Measurements from ENCODE around the gene FGD6. TPM values are rescaled to one million over a fixed set of nuclear protein-coding genes. Genes with fewer than 3 reads are reported as not detected.
"Not testable (repeated sequence)": the region's sequence is repeated elsewhere in the genome, so short reads cannot be mapped to it uniquely, and the experiment has no call there.

Gene FGD6
- total RNA-seq, 5 donors from 2014 or later (not counting 1 experiment from before 2014, with no cell fraction given): 0.55 to 1.9 (median 0.70) TPM

DNA sequence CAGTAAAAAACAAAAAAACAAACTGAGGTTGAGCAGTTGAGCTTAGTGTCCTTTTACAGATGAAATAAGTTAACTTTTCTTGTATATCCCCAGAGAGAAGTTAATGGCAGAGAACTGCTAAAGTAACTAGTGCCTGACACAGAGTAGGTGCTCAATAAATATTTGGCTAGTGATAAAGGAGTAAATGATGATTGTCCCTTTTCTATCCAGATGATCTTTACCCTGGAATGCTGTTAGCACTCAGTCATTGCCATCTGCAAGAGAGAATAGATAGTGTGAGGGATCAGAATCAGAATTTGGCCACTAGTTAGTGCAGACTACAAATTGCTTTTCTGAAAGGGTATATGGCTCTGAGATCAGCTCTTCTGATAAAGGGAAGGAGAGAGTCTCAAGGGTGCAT is 21.9 kb upstream of the FGD6 start:
- ChIA-PET CTCF (interaction anchor here in 1 of 2 donors (0.6 kb wide), 1 partner anchor 9 kb away, joined by 4 read pairs; no protein-coding TSS in a partner anchor), POLR2A (no interaction called here)
- Histone ChIP-seq H3K4me3 (ENCODE audit: control insufficient read depth in 1 of 2, extremely low read depth in 1 of 2, low read length in 1 of 2) (no peak overlapping the region), H3K36me3 (ENCODE audit: control insufficient read depth in 2 of 2, extremely low read depth in 1 of 2, insufficient read depth in 1 of 2, low read length in 1 of 2) (peaks cover 6 to 10% of the 10 kb centered on the region in 2 donors), H3K27me3 (replicated peaks in 1 of 2; ENCODE audit: control insufficient read depth in 2 of 2, extremely low read depth in 1 of 2, insufficient read depth in 2 of 2, low read length in 1 of 2) (no peaks in the 10 kb centered on the region), H3K27ac (ENCODE audit: low read length) (no peak overlapping the region), H3K9me3 (no peaks in the 10 kb centered on the region), H3K4me1 (ENCODE audit: control insufficient read depth in 1 of 2, extremely low read depth in 1 of 2, insufficient read depth in 2 of 2, low read length in 2 of 2) (no peaks in the 10 kb centered on the region)
- no peak for DNase-seq
- no peaks in the 10 kb centered on the region for H3K9me3 Mint-ChIP-seq
- no peaks in the 10 kb centered on the region for H3K27me3 Mint-ChIP-seq
- H3K4me1 Mint-ChIP-seq: peaks cover 24 to 30% (median 28%) of the 10 kb centered on the region in 3 donors
- ATAC-seq (replicated peaks in 1 of 4): no peak
- no peak overlapping the region for H3K4me3 Mint-ChIP-seq
- H3K36me3 Mint-ChIP-seq: peaks cover 19% of the 10 kb centered on the region
- no peak overlapping the region for H3K27ac Mint-ChIP-seq

DNA sequence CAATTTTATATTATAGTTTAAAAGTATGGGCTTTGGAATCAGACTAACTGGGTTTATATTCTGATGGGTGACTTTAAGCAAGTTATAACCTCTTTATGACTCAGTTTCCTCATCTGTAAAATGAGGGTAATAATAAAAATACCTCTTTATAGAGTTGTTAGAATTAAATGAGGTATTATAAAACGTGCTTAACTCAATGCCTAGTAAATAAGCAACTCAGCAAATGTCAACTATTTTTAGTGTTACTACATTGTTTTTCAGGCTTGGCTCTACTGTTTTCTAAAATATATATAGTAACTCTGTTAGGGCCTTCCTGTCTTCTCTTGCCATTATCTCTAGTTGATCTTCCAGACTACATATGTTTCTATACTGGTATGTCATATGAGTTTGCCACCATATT is 20.9 kb upstream of the FGD6 start:
- no peaks in the 10 kb centered on the region for H3K27me3 ChIP-seq (replicated peaks in 1 of 2; ENCODE audit: control insufficient read depth in 2 of 2, extremely low read depth in 1 of 2, insufficient read depth in 2 of 2, low read length in 1 of 2)
- Mint-ChIP-seq H3K27ac (no peak overlapping the region), H3K4me1 (peaks cover 24 to 30% (median 28%) of the 10 kb centered on the region in 3 donors), H3K9me3 (no peaks in the 10 kb centered on the region), H3K4me3 (no peak overlapping the region), H3K27me3 (no peaks in the 10 kb centered on the region), H3K36me3 (peaks cover 13% of the 10 kb centered on the region)
- H3K27ac ChIP-seq (ENCODE audit: low read length): no peak overlapping the region
- POLR2A ChIA-PET: no interaction called here
- no peaks in the 10 kb centered on the region for H3K9me3 ChIP-seq
- CTCF ChIA-PET: interaction anchor here in 1 of 2 donors (0.6 kb wide), 1 partner anchor 1872 kb away, joined by 3 read pairs; no protein-coding TSS in a partner anchor
- DNase-seq (no peak), ATAC-seq (replicated peaks in 1 of 4) (no peak)
- H3K36me3 ChIP-seq (ENCODE audit: control insufficient read depth in 2 of 2, extremely low read depth in 1 of 2, insufficient read depth in 1 of 2, low read length in 1 of 2): peaks cover 0 to 3% of the 10 kb centered on the region in 2 donors
- H3K4me1 ChIP-seq (ENCODE audit: control insufficient read depth in 1 of 2, extremely low read depth in 1 of 2, insufficient read depth in 2 of 2, low read length in 2 of 2): no peaks in the 10 kb centered on the region
- H3K4me3 ChIP-seq (ENCODE audit: control insufficient read depth in 1 of 2, extremely low read depth in 1 of 2, low read length in 1 of 2): no peak overlapping the region
- WGBS (ENCODE audit: insufficient coverage): no CpG with 5 or more reads among the region's 1 CpG

DNA sequence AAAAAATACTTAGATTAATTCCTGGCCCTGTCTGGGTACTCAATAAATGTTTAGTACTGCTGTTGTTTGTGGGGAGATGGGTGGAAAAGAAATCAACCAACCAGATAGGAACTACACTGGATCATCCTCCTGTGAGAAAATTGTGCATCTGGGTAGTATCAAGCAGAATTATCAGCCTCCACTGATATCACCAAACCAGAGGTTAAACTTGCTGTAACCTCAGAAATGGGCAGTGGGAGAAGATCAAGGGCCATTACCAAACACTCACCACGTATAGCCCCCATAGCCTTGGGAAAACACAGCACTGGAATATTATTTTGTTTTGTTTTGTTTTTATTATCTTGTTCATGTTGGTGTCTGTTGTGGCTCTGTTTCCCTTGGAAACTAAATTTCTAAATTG is 20.0 kb upstream of the FGD6 start:
- no peak for ATAC-seq (replicated peaks in 1 of 4)
- Histone ChIP-seq H3K36me3 (ENCODE audit: control insufficient read depth in 2 of 2, extremely low read depth in 1 of 2, insufficient read depth in 1 of 2, low read length in 1 of 2) (peaks cover 0 to 1% of the 10 kb centered on the region in 2 donors), H3K9me3 (no peaks in the 10 kb centered on the region), H3K27me3 (replicated peaks in 1 of 2; ENCODE audit: control insufficient read depth in 2 of 2, extremely low read depth in 1 of 2, insufficient read depth in 2 of 2, low read length in 1 of 2) (no peaks in the 10 kb centered on the region), H3K4me1 (ENCODE audit: control insufficient read depth in 1 of 2, extremely low read depth in 1 of 2, insufficient read depth in 2 of 2, low read length in 2 of 2) (no peaks in the 10 kb centered on the region), H3K27ac (ENCODE audit: low read length) (no peak overlapping the region), H3K4me3 (ENCODE audit: control insufficient read depth in 1 of 2, extremely low read depth in 1 of 2, low read length in 1 of 2) (no peak overlapping the region)
- POLR2A ChIA-PET: no interaction called here
- Mint-ChIP-seq H3K9me3 (no peaks in the 10 kb centered on the region), H3K36me3 (peaks cover 16% of the 10 kb centered on the region), H3K4me3 (no peak overlapping the region), H3K27me3 (no peaks in the 10 kb centered on the region), H3K27ac (no peak overlapping the region), H3K4me1 (peaks cover 28 to 37% (median 36%) of the 10 kb centered on the region in 3 donors)
- DNase-seq: no peak
- CTCF ChIA-PET: interaction anchor here in 1 of 2 donors (1.1 kb wide), 1 partner anchor 15 kb away, joined by 4 read pairs; no protein-coding TSS in a partner anchor
- no CpG with 5 or more reads among the region's 1 CpG for WGBS (ENCODE audit: insufficient coverage)

DNA sequence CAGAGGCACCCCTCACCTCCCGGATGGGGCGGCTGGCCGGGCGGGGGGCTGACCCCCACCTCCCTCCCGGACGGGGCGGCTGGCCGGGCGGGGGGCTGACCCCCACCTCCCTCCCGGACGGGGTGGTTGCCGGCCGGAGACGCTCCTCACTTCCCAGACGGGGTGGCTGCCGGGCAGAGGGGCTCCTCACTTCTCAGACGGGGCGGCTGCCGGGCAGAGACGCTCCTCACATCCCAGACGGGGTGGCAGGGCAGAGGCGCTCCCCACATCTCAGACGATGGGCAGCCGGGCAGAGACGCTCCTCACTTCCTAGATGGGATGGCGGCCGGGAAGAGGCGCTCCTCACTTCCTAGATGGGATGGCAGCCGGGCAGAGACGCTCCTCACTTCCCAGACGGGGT is 18.4 kb upstream of the FGD6 start:
- no CpG with 5 or more reads among the region's 31 CpGs for WGBS (ENCODE audit: insufficient coverage)

DNA sequence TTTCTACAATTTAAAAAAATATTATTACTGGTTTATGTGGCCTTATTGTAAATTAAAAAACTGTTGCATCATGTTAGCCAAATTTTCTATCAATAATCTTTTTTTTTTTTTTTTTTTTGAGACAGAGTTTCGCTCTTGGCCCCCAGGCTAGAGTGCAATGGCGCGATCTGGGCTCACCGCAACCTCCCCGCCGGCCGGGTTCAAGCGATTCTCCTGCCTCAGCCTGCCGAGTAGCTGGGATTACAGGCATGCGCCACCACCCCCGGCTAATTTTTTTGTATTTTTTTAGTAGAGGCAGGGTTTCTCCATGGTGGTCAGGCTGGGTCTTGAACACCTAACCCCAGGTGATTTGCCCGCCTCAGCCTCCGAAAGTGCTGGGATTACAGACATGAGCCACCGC is 16.9 kb upstream of the FGD6 start:
- H3K27ac Mint-ChIP-seq; ATAC-seq (replicated peaks in 1 of 4); H3K27ac ChIP-seq (ENCODE audit: low read length); POLR2A ChIA-PET; DNase-seq; H3K4me3 ChIP-seq (ENCODE audit: control insufficient read depth in 1 of 2, extremely low read depth in 1 of 2, low read length in 1 of 2); CTCF ChIA-PET; H3K27me3 Mint-ChIP-seq; H3K4me3 Mint-ChIP-seq; H3K4me1 ChIP-seq (ENCODE audit: control insufficient read depth in 1 of 2, extremely low read depth in 1 of 2, insufficient read depth in 2 of 2, low read length in 2 of 2); H3K27me3 ChIP-seq (replicated peaks in 1 of 2; ENCODE audit: control insufficient read depth in 2 of 2, extremely low read depth in 1 of 2, insufficient read depth in 2 of 2, low read length in 1 of 2); H3K36me3 ChIP-seq (ENCODE audit: control insufficient read depth in 2 of 2, extremely low read depth in 1 of 2, insufficient read depth in 1 of 2, low read length in 1 of 2); H3K9me3 ChIP-seq; H3K9me3 Mint-ChIP-seq: not testable (repeated sequence)
- H3K4me1 Mint-ChIP-seq: peaks cover 32 to 49% (median 36%) of the 10 kb centered on the region in 3 donors
- H3K36me3 Mint-ChIP-seq: peaks cover 16% of the 10 kb centered on the region
- 83% methylated on average over 1 of the region's 14 CpGs for WGBS (ENCODE audit: insufficient coverage)

More for the DNA sequence above, 18.4 kb upstream of the FGD6 start:
- H3K27ac ChIP-seq (ENCODE audit: low read length); H3K4me3 ChIP-seq (ENCODE audit: control insufficient read depth in 1 of 2, extremely low read depth in 1 of 2, low read length in 1 of 2); H3K9me3 ChIP-seq; DNase-seq; ATAC-seq (replicated peaks in 1 of 4); H3K36me3 ChIP-seq (ENCODE audit: control insufficient read depth in 2 of 2, extremely low read depth in 1 of 2, insufficient read depth in 1 of 2, low read length in 1 of 2); H3K4me3 Mint-ChIP-seq; H3K27me3 ChIP-seq (replicated peaks in 1 of 2; ENCODE audit: control insufficient read depth in 2 of 2, extremely low read depth in 1 of 2, insufficient read depth in 2 of 2, low read length in 1 of 2); H3K4me1 ChIP-seq (ENCODE audit: control insufficient read depth in 1 of 2, extremely low read depth in 1 of 2, insufficient read depth in 2 of 2, low read length in 2 of 2); CTCF ChIA-PET; H3K9me3 Mint-ChIP-seq; H3K27ac Mint-ChIP-seq; H3K27me3 Mint-ChIP-seq; POLR2A ChIA-PET: not testable (repeated sequence)
- H3K4me1 Mint-ChIP-seq: peaks cover 32 to 46% (median 43%) of the 10 kb centered on the region in 3 donors
- peaks cover 16% of the 10 kb centered on the region for H3K36me3 Mint-ChIP-seq

DNA sequence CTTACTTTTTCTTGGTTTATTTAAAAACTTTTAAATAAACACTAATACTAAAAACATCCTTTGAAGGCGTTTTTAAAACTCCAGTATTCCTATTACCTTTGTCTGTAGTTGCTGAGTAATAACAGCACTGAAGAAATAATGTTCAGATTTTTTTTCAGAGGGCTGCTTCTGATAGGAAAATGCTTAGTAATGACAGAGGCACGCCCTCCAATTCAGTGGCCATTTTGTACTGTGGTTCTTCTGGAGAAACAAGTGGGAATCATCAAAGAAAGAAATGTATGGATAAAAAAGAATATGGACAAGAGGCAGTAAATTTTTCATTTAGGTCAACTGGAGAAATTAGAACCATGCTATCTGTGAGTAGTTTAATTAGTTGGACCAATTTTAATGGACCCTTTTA is 13.9 kb upstream of the FGD6 start:
- Histone ChIP-seq H3K27ac (ENCODE audit: low read length) (no peak overlapping the region), H3K4me3 (ENCODE audit: control insufficient read depth in 1 of 2, extremely low read depth in 1 of 2, low read length in 1 of 2) (no peak overlapping the region), H3K36me3 (ENCODE audit: control insufficient read depth in 2 of 2, extremely low read depth in 1 of 2, insufficient read depth in 1 of 2, low read length in 1 of 2) (no peaks in the 10 kb centered on the region), H3K4me1 (ENCODE audit: control insufficient read depth in 1 of 2, extremely low read depth in 1 of 2, insufficient read depth in 2 of 2, low read length in 2 of 2) (no peaks in the 10 kb centered on the region), H3K27me3 (replicated peaks in 1 of 2; ENCODE audit: control insufficient read depth in 2 of 2, extremely low read depth in 1 of 2, insufficient read depth in 2 of 2, low read length in 1 of 2) (no peaks in the 10 kb centered on the region), H3K9me3 (no peaks in the 10 kb centered on the region)
- ATAC-seq (replicated peaks in 1 of 4) (no peak), DNase-seq (no peak)
- H3K27me3 Mint-ChIP-seq: no peaks in the 10 kb centered on the region
- H3K4me3 Mint-ChIP-seq: no peak overlapping the region
- ChIA-PET POLR2A (interaction anchor here in 1 of 2 donors (0.9 kb wide), 1 partner anchor 9 kb away, joined by 4 read pairs; no protein-coding TSS in a partner anchor), CTCF (no interaction called here)
- H3K27ac Mint-ChIP-seq: no peak overlapping the region
- WGBS (ENCODE audit: insufficient coverage): no CpG with 5 or more reads among the region's 2 CpGs
- peaks cover 31 to 50% (median 39%) of the 10 kb centered on the region in 3 donors for H3K4me1 Mint-ChIP-seq
- no peaks in the 10 kb centered on the region for H3K9me3 Mint-ChIP-seq
- H3K36me3 Mint-ChIP-seq: peaks cover 11% of the 10 kb centered on the region

DNA sequence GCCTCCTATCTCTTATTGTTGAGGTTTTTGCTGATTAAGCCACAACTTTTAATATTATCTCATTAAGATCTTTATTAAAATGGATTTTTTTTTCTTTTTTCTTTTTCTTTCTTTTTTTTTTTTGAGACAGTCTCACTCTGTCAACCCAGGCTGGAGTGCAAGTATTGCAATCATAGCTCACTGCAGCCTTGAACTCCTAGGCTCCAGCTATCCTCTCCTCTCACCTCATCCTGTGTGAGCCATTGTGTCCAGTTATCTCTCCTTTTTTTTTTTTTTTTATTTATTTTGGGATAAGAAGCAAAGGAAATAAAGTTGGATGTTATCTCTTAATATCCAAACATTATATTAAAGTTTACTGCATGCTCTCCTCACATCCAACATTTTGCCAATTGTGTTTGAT is 13.0 kb upstream of the FGD6 start:
- no peaks in the 10 kb centered on the region for H3K9me3 Mint-ChIP-seq
- ATAC-seq (replicated peaks in 1 of 4) (no peak), DNase-seq (no peak)
- CTCF ChIA-PET: interaction anchor here (0.7 kb wide), 2 partner anchors 9 to 340 kb away, joined by 4 read pairs; no protein-coding TSS in a partner anchor
- no peak overlapping the region for H3K27ac Mint-ChIP-seq
- H3K27me3 Mint-ChIP-seq: no peaks in the 10 kb centered on the region
- peaks cover 37 to 59% (median 41%) of the 10 kb centered on the region in 3 donors for H3K4me1 Mint-ChIP-seq
- Histone ChIP-seq H3K27me3 (replicated peaks in 1 of 2; ENCODE audit: control insufficient read depth in 2 of 2, extremely low read depth in 1 of 2, insufficient read depth in 2 of 2, low read length in 1 of 2) (no peaks in the 10 kb centered on the region), H3K27ac (ENCODE audit: low read length) (no peak overlapping the region), H3K4me1 (ENCODE audit: control insufficient read depth in 1 of 2, extremely low read depth in 1 of 2, insufficient read depth in 2 of 2, low read length in 2 of 2) (no peaks in the 10 kb centered on the region), H3K4me3 (ENCODE audit: control insufficient read depth in 1 of 2, extremely low read depth in 1 of 2, low read length in 1 of 2) (no peak overlapping the region), H3K9me3 (no peaks in the 10 kb centered on the region), H3K36me3 (ENCODE audit: control insufficient read depth in 2 of 2, extremely low read depth in 1 of 2, insufficient read depth in 1 of 2, low read length in 1 of 2) (no peaks in the 10 kb centered on the region)
- POLR2A ChIA-PET: no interaction called here
- no peak overlapping the region for H3K4me3 Mint-ChIP-seq
- peaks cover 13% of the 10 kb centered on the region for H3K36me3 Mint-ChIP-seq
